ENCODE data around the gene SLC6A9. TPM values are rescaled to one million over a fixed set of nuclear protein-coding genes. Genes with fewer than 3 reads are reported as not detected.

The SLC6A9 gene
- total and polyA plus RNA-seq, 2 donors (not counting 1 experiment from before 2014, with no cell fraction given): 0.28 to 5.5 TPM

GRCh38 chr1:43974443-43975248 is 56.6 kb downstream of the SLC6A9 start, which contains the start of gene ATP6V0B:
Gene ATP6V0B (plus strand): TSS chr1:43974960. CDS start chr1:43975041, 81 bp downstream.
- Histone ChIP-seq H3K79me2 (ENCODE audit: control insufficient read depth, insufficient read depth, low read length) (peaks cover 39% of the 10 kb centered on the region), H3K4me1 (ENCODE audit: control insufficient read depth in 2 of 2, insufficient read depth in 2 of 2, low read length in 2 of 2) (peaks cover 33 to 61% of the 10 kb centered on the region in 2 donors)
- ATAC-seq (ENCODE audit: low read depth): peak; percentile 72

More at GRCh38 chr1:43974443-43975248, 56.6 kb downstream of the SLC6A9 start, which contains the start of gene ATP6V0B:
- WGBS (ENCODE audit: insufficient coverage): under 1% methylated on average over 93 of the region's 93 CpGs
- Histone ChIP-seq H3K9ac (ENCODE audit: low read length) (peak within 1 kb of the TSS; percentile 91), H3K27me3 (replicated peaks in 1 of 4; ENCODE audit: control extremely low read depth in 1 of 4, control insufficient read depth in 3 of 4, insufficient read depth in 4 of 4, low read length in 3 of 4) (no peaks in the 10 kb centered on the region), H4K20me1 (ENCODE audit: control insufficient read depth, insufficient read depth, low read length, poor library complexity, severe bottlenecking) (peaks cover 48% of the 10 kb centered on the region), H3K4me3 (ENCODE audit: control extremely low read depth in 1 of 5, extremely low read depth in 1 of 5, insufficient read depth in 1 of 5, low read depth in 2 of 5, low read length in 4 of 5) (peak within 1 kb of the TSS; percentile 79 to 97 (median 89)), H3K9me3 (ENCODE audit: control extremely low read depth in 1 of 3, control insufficient read depth in 2 of 3, insufficient read depth in 1 of 3, low read length in 2 of 3) (no peaks in the 10 kb centered on the region), H3K4me2 (replicated peaks; ENCODE audit: low read depth, low read length, poor library complexity, severe bottlenecking) (peak within 1 kb of the TSS; percentile 95), H3K36me3 (replicated peaks in 1 of 2; ENCODE audit: control extremely low read depth in 1 of 2, control insufficient read depth in 1 of 2, extremely low read depth in 1 of 2, insufficient read depth in 2 of 2, low read length in 1 of 2) (peaks cover 0 to 33% of the 10 kb centered on the region in 2 experiments), H3K27ac (ENCODE audit: low read length in 2 of 2) (peak within 1 kb of the TSS; percentile 89 to 96), H2AFZ (ENCODE audit: insufficient read depth, low read depth, low read length, poor library complexity, severe bottlenecking) (peak within 1 kb of the TSS; percentile 91)
- ChIA-PET POLR2A (interaction anchor here (0.6 to 1.8 kb wide), 5 partner anchors 16 to 1873 kb away, joined by 3 to 5 read pairs (median 4); partner anchors contain the start of genes ARMH1, IPO13 and TMEM53), CTCF (interaction anchor here (1.0 to 2.3 kb wide), 5 partner anchors 15 to 62 kb away, joined by 4 to 10 read pairs (median 6); partner anchors contain the start of gene IPO13)
- intact Hi-C loops (cut with micrococcal nuclease): loop anchor here (1.0 to 10.0 kb wide), 5 partner anchors 17 to 1520 kb away; partner anchors contain the start of genes CCDC24, IPO13, PPCS and ST3GAL3
- Mint-ChIP-seq H3K27ac (peak within 1 kb of the TSS; percentile 97), H3K27me3 (no peaks in the 10 kb centered on the region), H3K4me1 (peaks cover 69% of the 10 kb centered on the region), H3K9me3 (ENCODE audit: insufficient read depth) (no peaks in the 10 kb centered on the region), H3K4me3 (peak within 1 kb of the TSS; percentile 97)
- DNase-seq: peak; percentile 95
- TF ChIP-seq EZH2 (IDR thresholded peaks at IDR 0.05; ENCODE audit: borderline replicate concordance, insufficient read depth, low read depth, low read length, poor library complexity, severe bottlenecking): no peak
- no peak for TF ChIP-seq CTCF (IDR thresholded peaks at IDR 0.05)

Measured in B cell (primary cell).